Duodenal mucosa (tissue), 2 donors: ENCODE results near the gene ROR2.

Experiments used
- H3K27ac ChIP-seq: one replicate; pipeline ENCODE4 v1.7.0; 2013; ENCODE audit warnings: low read depth, low read length
- H3K27me3 ChIP-seq, 2 donors: one replicate each; pipeline ENCODE4 v1.7.0; 2013; ENCODE audit warnings: low read length in 2 of 2, control low read depth in 1 of 2; ENCODE audit not compliant: insufficient read depth in 2 of 2, control insufficient read depth in 1 of 2
- H3K36me3 ChIP-seq, 2 donors: one replicate each; pipeline ENCODE4 v1.7.0; 2013; ENCODE audit warnings: low read length in 2 of 2, control low read depth in 1 of 2; ENCODE audit not compliant: insufficient read depth in 2 of 2, control insufficient read depth in 1 of 2
- H3K4me1 ChIP-seq, 2 donors: one replicate each; pipeline ENCODE4 v1.7.0; 2013; ENCODE audit warnings: low read length in 2 of 2, control low read depth in 1 of 2; ENCODE audit not compliant: insufficient read depth in 2 of 2, control insufficient read depth in 1 of 2
- H3K4me3 ChIP-seq, 2 donors: one replicate each; pipeline ENCODE4 v1.7.0; 2013; ENCODE audit warnings: low read length in 2 of 2, low read depth in 1 of 2
- H3K9ac ChIP-seq, 2 donors: one replicate each; pipeline ENCODE4 v1.7.0; 2013; ENCODE audit warnings: low read length in 2 of 2, low read depth in 1 of 2
- H3K9me3 ChIP-seq, 2 donors: one replicate each; pipeline ENCODE4 v1.7.0; 2013; ENCODE audit warnings: low read length in 2 of 2, control low read depth in 1 of 2; ENCODE audit not compliant: control insufficient read depth in 1 of 2

ROR2 gene

GRCh38 chr9:91716815-91717214 is 233.2 kb downstream of the ROR2 start:
- Histone ChIP-seq H3K4me3 (no peak overlapping the region), H3K27ac (no peak overlapping the region), H3K27me3 (no peaks in the 10 kb centered on the region), H3K4me1 (no peaks in the 10 kb centered on the region), H3K9ac (no peak overlapping the region), H3K36me3 (no peaks in the 10 kb centered on the region), H3K9me3 (peaks cover 0 to 8% of the 10 kb centered on the region in 2 donors)

DNA sequence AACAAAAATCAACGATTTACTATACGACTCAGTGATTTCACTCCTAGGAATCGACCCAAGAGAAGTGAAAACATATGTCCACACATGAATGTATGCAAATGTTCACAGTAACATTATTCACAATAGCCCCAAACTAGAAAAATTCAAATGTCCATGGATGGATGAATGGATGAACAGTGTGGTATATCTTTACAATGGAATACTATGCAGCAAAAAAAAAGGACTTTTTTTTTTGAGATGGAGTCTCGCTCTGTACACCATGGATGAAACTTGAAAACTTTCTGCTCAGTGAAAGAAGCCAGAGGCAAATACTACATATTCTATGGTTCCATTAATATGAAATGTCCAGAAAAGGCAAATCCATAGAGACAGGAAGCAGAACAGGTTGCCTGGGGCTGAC is 233.8 kb downstream of the ROR2 start:
- Histone ChIP-seq H3K27me3 (peaks cover 0 to 4% of the 10 kb centered on the region in 2 donors), H3K9ac (no peak overlapping the region), H3K27ac (no peak overlapping the region), H3K36me3 (no peaks in the 10 kb centered on the region), H3K4me3 (no peak overlapping the region), H3K9me3 (peaks cover 0 to 8% of the 10 kb centered on the region in 2 donors), H3K4me1 (no peaks in the 10 kb centered on the region)

- peak overlapping the region in 1 of 2 donors; percentile 43 for H3K4me3 ChIP-seq
- peaks cover 0 to 4% of the 10 kb centered on the region in 2 donors for H3K27me3 ChIP-seq
- H3K36me3 ChIP-seq: no peaks in the 10 kb centered on the region
Measured at GRCh38 chr9:91714874-91715615, 235.0 kb downstream of the ROR2 start.

DNA sequence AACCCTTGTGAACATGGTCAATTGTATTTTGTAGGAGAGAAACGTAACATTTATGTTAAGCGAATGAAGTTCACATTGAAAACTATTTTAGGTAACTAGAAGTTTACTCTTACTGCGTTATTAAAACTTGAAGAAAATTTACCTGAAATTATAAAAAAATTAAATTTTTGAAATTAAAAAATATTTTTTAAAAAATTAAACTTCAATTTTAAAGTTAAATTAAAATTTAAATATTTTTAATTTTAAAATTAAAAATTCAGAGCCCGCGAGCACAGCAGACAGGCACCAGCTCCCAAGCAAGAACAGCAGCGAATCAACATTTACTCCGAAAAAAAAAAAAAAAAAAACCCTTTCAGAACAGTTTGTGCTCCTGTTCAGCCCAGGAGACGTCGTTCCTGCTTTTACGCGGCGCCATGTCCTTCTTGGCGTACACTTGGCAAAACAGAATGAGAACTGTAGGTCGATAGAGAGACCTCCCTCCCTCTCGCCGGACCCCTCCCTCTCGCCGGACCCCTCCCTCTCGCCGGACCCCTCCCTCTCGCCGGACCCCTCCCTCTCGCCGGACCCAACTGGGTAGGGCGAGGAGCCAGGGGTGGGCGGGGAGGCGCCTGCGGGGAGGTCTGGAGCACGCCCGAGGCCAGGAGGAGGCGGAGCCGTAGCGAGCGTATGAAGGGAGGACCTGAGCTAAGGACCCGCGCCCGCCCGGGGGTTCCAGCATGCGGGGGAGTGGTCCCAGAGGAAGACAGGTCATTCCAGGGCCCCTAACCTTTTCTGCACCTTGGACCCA is 235.8 kb downstream of the ROR2 start:
- peak overlapping the region; percentile 42 to 43 for H3K4me3 ChIP-seq
- H3K27ac ChIP-seq: no peak overlapping the region
- no peaks in the 10 kb centered on the region for H3K36me3 ChIP-seq
- peaks cover 0 to 4% of the 10 kb centered on the region in 2 donors for H3K27me3 ChIP-seq
- peaks cover 0 to 8% of the 10 kb centered on the region in 2 donors for H3K9me3 ChIP-seq
- no peaks in the 10 kb centered on the region for H3K4me1 ChIP-seq
- no peak overlapping the region for H3K9ac ChIP-seq

More at GRCh38 chr9:91714874-91715615, 235.0 kb downstream of the ROR2 start:
- Histone ChIP-seq H3K9ac (no peak overlapping the region), H3K9me3 (peaks cover 0 to 8% of the 10 kb centered on the region in 2 donors), H3K27ac (no peak overlapping the region), H3K4me1 (no peaks in the 10 kb centered on the region)

DNA sequence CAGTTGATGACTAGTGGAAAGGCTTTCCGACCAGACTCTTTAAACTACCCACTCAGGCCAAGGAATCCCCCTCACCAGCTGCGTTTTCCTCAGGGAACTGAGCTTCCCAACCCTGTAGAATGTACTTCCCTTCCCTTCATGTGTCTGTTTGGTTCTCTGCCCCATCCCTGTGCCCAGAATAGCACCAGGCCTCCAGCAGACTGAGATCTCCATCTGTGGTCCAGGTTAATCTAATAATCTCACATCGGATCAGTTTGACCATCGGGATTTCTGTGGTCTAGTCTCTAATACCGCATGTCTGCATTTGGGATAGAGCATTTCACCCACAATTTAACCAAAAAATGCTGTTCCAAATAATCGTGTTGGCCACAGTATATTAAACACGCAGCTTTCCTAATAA is 237.2 kb downstream of the ROR2 start:
- Histone ChIP-seq H3K36me3 (no peaks in the 10 kb centered on the region), H3K9me3 (peaks cover 0 to 8% of the 10 kb centered on the region in 2 donors), H3K27ac (no peak overlapping the region), H3K9ac (no peak overlapping the region), H3K27me3 (peaks cover 0 to 4% of the 10 kb centered on the region in 2 donors), H3K4me3 (no peak overlapping the region), H3K4me1 (no peaks in the 10 kb centered on the region)

GRCh38 chr9:91711755-91712601 is 238.1 kb downstream of the ROR2 start:
- no peaks in the 10 kb centered on the region for H3K4me1 ChIP-seq
- no peak overlapping the region for H3K9ac ChIP-seq
- no peaks in the 10 kb centered on the region for H3K36me3 ChIP-seq
- no peak overlapping the region for H3K27ac ChIP-seq
- H3K9me3 ChIP-seq: peaks cover 0 to 8% of the 10 kb centered on the region in 2 donors
- H3K27me3 ChIP-seq: peaks cover 0 to 4% of the 10 kb centered on the region in 2 donors
- no peak overlapping the region for H3K4me3 ChIP-seq

DNA sequence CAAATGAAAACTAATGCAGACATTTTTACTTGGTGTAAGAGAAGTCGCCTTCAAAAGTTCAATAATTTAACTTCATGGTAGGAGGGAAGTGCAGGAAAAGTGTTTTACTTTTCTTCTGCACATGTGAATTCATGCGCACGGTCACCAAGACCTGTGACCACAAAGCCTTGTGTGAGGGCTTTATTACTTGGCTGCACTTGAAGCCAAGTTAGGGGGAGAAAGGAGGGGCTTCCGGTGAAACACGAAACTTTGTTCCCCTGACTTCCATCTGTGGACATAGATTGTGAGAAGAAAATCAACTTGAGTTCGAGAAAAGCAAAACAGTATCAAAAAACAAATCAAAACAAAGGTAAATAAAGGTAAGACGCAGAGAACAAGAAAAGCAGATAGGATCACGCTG is 239.9 kb downstream of the ROR2 start:
- Histone ChIP-seq H3K27ac (no peak overlapping the region), H3K4me1 (no peaks in the 10 kb centered on the region), H3K9me3 (peaks cover 8 to 13% of the 10 kb centered on the region in 2 donors), H3K9ac (no peak overlapping the region), H3K4me3 (no peak overlapping the region), H3K36me3 (no peaks in the 10 kb centered on the region), H3K27me3 (peaks cover 0 to 4% of the 10 kb centered on the region in 2 donors)

- Histone ChIP-seq H3K4me3 (no peak overlapping the region), H3K27ac (no peak overlapping the region), H3K9me3 (peaks cover 8 to 13% of the 10 kb centered on the region in 2 donors), H3K27me3 (no peaks in the 10 kb centered on the region), H3K4me1 (no peaks in the 10 kb centered on the region), H3K9ac (no peak overlapping the region), H3K36me3 (no peaks in the 10 kb centered on the region)
Measured at GRCh38 chr9:91705386-91705785, 244.6 kb downstream of the ROR2 start.

GRCh38 chr9:91700475-91700874 is 249.6 kb downstream of the ROR2 start:
- Histone ChIP-seq H3K27ac (no peak overlapping the region), H3K9ac (no peak overlapping the region), H3K4me1 (no peaks in the 10 kb centered on the region), H3K4me3 (no peak overlapping the region), H3K36me3 (no peaks in the 10 kb centered on the region), H3K9me3 (peaks cover under 1 to 3% of the 10 kb centered on the region in 2 donors), H3K27me3 (no peaks in the 10 kb centered on the region)
